Pancreas (tissue), 10 donors: Measurements from ENCODE around the gene CFB. TPM values are rescaled to one million over a fixed set of nuclear protein-coding genes. Genes with fewer than 3 reads are reported as not detected.
"Not testable (repeated sequence)": the region's sequence is repeated elsewhere in the genome, so short reads cannot be mapped to it uniquely, and the experiment has no call there.

Experiments
- ATAC-seq, 4 donors: fragments of 200-7000 bp; cut with Tn5 transposase; one replicate each; pipeline versions ENCODE4 v1.8.0 to v1.9.1; 2020; ENCODE audit warnings: mild to moderate bottlenecking in 4 of 4, moderate library complexity in 4 of 4
- DNase-seq, 6 donors: peaks; one replicate each; pipeline ENCODE4 v3.0.0-alpha.2; 2020
- FAIRE-seq: peaks from 2 replicates; lab custom pipeline; 2012; peaks lifted over from hg19 to GRCh38; lab: Jason Lieb, UNC
- H3K27ac ChIP-seq, 4 donors: fragments of 200-600 bp; sonication (generic); 1 replicate in 3 of 4; 2 replicates in 1 of 4; pipeline versions ENCODE4 v1.5.0 to v1.8.0; 2020
- H3K27me3 ChIP-seq, 4 donors: fragments of 200-600 bp; one replicate each; pipeline ENCODE4 v1.8.0; 2021
- H3K36me3 ChIP-seq, 3 donors: fragments of 200-600 bp; sonication (generic) in 1 of 3; one replicate each; pipeline versions ENCODE4 v1.5.0 to v1.8.0; 2020 to 2021
- H3K4me1 ChIP-seq, 3 donors: fragments of 200-600 bp; one replicate each; pipeline ENCODE4 v1.8.0; 2021
- H3K4me3 ChIP-seq, 4 donors: fragments of 200-600 bp; sonication (generic) in 2 of 4; one replicate each; pipeline versions ENCODE4 v1.5.0 to v1.8.0; 2020 to 2021
- H3K9me3 ChIP-seq, 4 donors: fragments of 200-600 bp; one replicate each; pipeline ENCODE4 v1.8.0; 2021
- WGBS, 2 donors: extraction: QIAGEN DNeasy Blood & Tissue Kit; methylation state at CpG; one replicate each; pipeline ENCODE4 v1.1.7; 2013; 5-methylcytosine and 5-hydroxymethylcytosine counted together
- intact Hi-C, 3 donors: fragments of 100-400 bp; cut with DNase I; formaldehyde crosslinking; loops; one replicate each; pipeline versions ENCODE4 v1.11.1 to v1.14.2; 2022
- polyA plus RNA-seq, 2 donors: library from polyadenylated mRNA; stranded (reverse); fragments of 200-250 nt; gene quantifications; one replicate each; pipeline ENCODE4 v1.2.3, GENCODE V29; 2013
- total RNA-seq, 6 donors: library from RNA; stranded (reverse); fragmentation: NEBNext Ultra II Directional in 4 of 6; extraction: Animal tissue kit (Norgen Biotek cat#: 25700) in 4 of 6; gene quantifications; one replicate each; pipeline versions ENCODE4 v1.2.1 to v1.2.4, GENCODE V29; 2021 to 2023
- TF ChIP-seq, protein P1 (sequence below), 4 donors: fragments of 200-600 bp; sonication (generic) in 3 of 4; IDR thresholded peaks; one replicate each; pipeline versions ENCODE4 v1.5.0 to v1.8.0; 2021; ENCODE audit warnings: antibody characterized with exemption in 4 of 4
- donor health status: healthy with polysubstance abuse.
- donor health status: DM: no; HTN: no; CAD: no; lungs with moderate emphysema.
- donor health status: DM: no; HTN: no; CAD: no.
- donor health status: control.
- donor health status: control.
- donor health status: Bipolar disorder and iron deficiency.
- donor health status: DM: yes; HTN: yes; CAD: no.
- donor health status: DM: no; HTN: no; CAD: no.
- donor health status: DM: no; HTN: no; CAD: no.
- donor health status: DM: yes; HTN: yes; CAD: no.

Gene CFB
- total and polyA plus RNA-seq, 8 donors: 23.4 to 330 (median 86.8) TPM

DNA sequence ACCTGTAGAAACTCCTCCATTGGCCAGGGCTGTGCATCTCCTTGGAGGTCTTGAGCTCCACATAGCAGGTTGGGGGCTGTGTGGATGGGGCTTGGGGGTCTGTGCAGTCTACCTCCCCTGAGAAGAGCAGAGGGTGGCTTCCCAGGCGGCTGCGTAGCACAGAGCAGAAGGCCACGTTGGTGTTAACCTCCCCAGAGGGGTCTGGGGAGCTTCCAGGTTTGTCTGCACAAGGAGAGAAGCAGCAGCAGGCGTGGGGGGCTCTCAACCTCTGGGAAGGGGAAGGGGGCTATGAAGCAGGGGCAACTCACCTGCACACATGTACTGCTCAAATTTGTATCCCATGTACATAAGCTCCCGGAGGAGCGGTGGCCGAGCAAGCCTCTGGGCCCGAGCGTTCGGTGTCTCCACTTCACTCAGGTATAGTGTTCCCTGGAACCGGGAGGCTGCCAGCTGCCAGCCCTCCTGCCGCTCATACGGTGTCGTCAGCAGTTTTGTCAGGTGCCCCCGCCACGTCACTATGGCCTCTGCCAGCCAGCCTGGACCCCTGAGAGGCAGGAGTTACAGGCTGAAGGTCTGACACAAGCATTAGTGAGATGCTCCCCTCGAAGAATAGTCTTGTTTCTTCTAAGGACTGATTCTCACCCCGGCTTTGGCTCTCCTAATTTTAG lies 24.8 kb downstream of the CFB start:
- peaks cover 0 to 9% (median 5%) of the 10 kb centered on the region in 3 donors for H3K4me1 ChIP-seq
- WGBS, 2 donors: 29 to 37% methylated on average over 18 of the region's 18 CpGs
- intact Hi-C loops: no loop called here
- DNase-seq (peak in 5 of 6 donors; percentile 58 to 86 (median 64)), ATAC-seq (peak; percentile 5 to 26 (median 19)), FAIRE-seq (no peak)
- peak overlapping the region in 3 of 4 donors; percentile 66 to 89 (median 87) for H3K4me3 ChIP-seq
- no peaks in the 10 kb centered on the region for H3K27me3 ChIP-seq
- H3K9me3 ChIP-seq: no peaks in the 10 kb centered on the region
- H3K36me3 ChIP-seq: peaks cover 0 to 19% (median 3%) of the 10 kb centered on the region in 3 donors
- peak overlapping the region; percentile 86 to 97 (median 96) for H3K27ac ChIP-seq
- TF ChIP-seq, protein P1, sequence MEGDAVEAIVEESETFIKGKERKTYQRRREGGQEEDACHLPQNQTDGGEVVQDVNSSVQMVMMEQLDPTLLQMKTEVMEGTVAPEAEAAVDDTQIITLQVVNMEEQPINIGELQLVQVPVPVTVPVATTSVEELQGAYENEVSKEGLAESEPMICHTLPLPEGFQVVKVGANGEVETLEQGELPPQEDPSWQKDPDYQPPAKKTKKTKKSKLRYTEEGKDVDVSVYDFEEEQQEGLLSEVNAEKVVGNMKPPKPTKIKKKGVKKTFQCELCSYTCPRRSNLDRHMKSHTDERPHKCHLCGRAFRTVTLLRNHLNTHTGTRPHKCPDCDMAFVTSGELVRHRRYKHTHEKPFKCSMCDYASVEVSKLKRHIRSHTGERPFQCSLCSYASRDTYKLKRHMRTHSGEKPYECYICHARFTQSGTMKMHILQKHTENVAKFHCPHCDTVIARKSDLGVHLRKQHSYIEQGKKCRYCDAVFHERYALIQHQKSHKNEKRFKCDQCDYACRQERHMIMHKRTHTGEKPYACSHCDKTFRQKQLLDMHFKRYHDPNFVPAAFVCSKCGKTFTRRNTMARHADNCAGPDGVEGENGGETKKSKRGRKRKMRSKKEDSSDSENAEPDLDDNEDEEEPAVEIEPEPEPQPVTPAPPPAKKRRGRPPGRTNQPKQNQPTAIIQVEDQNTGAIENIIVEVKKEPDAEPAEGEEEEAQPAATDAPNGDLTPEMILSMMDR (IDR thresholded peaks at IDR 0.05): no peak

DNA sequence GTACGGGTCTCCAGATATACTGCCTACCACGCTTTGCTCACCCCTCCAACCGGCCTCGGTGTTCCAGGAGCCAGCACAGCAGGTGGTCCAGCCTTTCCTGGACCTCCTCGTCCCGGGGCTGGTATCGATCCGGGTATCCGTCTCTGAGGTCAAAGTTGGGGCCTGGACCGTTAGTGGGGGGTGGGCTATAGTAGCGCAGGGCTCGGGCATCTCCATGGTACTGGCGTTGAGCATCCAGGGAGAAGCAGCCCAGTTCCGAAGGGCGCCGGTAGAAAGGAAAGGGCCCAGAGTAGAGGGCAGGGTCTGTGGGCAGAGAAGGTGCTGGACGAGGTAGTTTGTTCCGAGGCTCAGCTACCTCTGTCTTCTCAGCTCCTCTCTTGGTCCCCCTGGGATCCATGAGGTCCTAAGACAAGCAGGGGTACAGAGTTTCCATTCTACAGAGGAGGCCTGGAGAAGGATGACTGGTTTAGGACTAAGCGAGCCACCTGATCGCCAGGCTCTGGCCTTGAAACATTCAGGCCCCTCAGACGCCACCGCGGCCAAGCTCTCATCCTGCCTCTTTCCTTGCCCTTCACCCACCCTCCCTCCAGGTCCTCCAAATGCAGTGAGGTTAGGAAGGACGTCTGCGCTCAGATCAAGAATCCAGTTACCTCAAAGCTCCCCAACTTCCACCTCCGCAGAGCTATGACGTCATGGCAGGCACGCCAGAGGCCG lies 25.5 kb downstream of the CFB start:
- H3K9me3 ChIP-seq: no peaks in the 10 kb centered on the region
- intact Hi-C loops: no loop called here
- TF ChIP-seq, protein P1 (IDR thresholded peaks at IDR 0.05): no peak
- WGBS, 2 donors: 11 to 13% methylated on average over 29 of the region's 29 CpGs
- H3K4me1 ChIP-seq: peaks cover 0 to 9% (median 5%) of the 10 kb centered on the region in 3 donors
- H3K4me3 ChIP-seq: peak overlapping the region; percentile 66 to 89 (median 84)
- DNase-seq: peak in 3 of 6 donors; percentile 23 to 75 (median 49)
- FAIRE-seq: no peak
- peaks cover 0 to 17% (median 0%) of the 10 kb centered on the region in 3 donors for H3K36me3 ChIP-seq
- ATAC-seq: peak; percentile 4 to 37 (median 10)
- H3K27ac ChIP-seq: peak overlapping the region; percentile 86 to 97 (median 96)
- H3K27me3 ChIP-seq: no peaks in the 10 kb centered on the region

DNA sequence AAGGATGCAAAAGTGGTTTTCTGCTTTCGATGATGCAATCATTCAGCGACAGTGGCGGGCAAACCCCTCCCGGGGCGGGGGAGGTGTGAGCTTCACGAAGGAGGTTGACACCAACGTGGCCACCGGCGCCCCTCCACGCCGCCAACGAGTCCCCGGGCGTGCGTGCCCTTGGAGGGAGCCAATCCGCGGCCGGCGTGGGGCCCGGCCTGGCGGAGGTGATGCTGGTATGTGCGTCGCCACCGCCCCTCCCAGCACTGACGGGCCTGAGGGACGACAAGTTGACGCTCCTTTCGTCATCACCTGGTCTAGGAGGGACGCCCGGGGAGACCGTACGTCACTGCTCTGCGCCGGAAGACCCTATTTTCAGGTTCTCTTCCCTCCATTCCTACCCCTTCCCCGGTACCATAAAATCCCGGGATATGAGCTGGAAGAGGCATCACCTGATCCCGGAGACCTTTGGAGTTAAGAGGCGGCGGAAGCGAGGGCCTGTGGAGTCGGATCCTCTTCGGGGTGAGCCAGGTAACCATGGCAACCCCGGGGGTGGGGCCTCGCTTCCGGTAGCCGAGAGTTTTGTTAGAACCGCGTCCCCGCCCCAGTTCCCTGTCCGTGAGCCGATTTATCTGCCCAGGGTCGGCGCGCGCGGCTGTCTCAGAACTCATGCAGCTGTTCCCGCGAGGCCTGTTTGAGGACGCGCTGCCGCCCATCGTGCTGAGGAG lies 26.3 kb downstream of the CFB start, which contains the start of gene DXO:
Gene DXO (minus strand): TSS at position 146 of the 716 bp plus-strand sequence. CDS start 463 bp downstream, outside the sequence.
- peaks cover 0 to 12% (median 0%) of the 10 kb centered on the region in 3 donors for H3K36me3 ChIP-seq
- H3K27ac ChIP-seq: peak within 1 kb of the TSS; percentile 86 to 97 (median 96)
- H3K9me3 ChIP-seq: no peaks in the 10 kb centered on the region
- DNase-seq (peak; percentile 90 to 96 (median 94)), FAIRE-seq (no peak), ATAC-seq (peak; percentile 91 to 96 (median 92))
- intact Hi-C loops: no loop called here
- no peaks in the 10 kb centered on the region for H3K27me3 ChIP-seq
- peak within 1 kb of the TSS; percentile 66 to 89 (median 84) for H3K4me3 ChIP-seq
- TF ChIP-seq, protein P1 (IDR thresholded peaks at IDR 0.05): no peak
- peaks cover 0 to 9% (median 5%) of the 10 kb centered on the region in 3 donors for H3K4me1 ChIP-seq
- 0% methylated on average over 62 of the region's 62 CpGs for WGBS, 2 donors

DNA sequence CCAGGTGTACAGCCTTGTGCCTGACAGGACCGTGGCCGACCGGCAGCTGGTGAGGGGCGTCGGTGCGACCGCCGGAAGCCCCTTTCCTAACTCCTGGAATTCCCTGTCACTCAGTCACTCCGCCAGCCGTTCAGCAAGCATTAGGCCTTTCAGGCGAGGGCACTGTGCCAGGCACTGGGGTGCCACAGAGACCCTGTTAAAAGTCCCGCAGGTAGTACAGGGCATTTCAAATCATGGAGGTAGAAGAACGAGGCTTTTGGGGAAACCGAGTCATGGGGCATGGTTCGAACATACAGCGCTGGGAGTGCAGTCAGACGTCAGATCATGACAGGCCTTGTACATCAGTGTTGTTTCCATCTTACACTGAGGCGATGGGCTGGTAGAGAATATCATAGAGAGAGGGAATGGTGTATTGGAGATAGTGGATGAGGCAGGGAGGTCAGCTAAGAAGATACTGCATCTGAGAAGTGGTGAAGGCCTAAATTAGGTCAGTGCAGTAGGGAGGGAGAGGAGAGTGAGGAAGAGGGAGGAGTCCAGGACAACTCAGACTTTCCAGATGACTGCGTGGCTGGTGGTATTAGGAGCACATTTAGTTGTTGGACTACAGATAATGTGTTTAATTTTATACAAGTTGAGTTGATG lies 26.9 kb downstream of the CFB start:
- no peaks in the 10 kb centered on the region for H3K27me3 ChIP-seq
- DNase-seq (no peak), ATAC-seq (no peak), FAIRE-seq (no peak)
- 6 to 7% methylated on average over 19 of the region's 19 CpGs for WGBS, 2 donors
- peaks cover 0 to 11% (median 0%) of the 10 kb centered on the region in 3 donors for H3K36me3 ChIP-seq
- H3K4me3 ChIP-seq: peak overlapping the region; percentile 66 to 89 (median 84)
- intact Hi-C loops: no loop called here
- TF ChIP-seq, protein P1 (IDR thresholded peaks at IDR 0.05): no peak
- peak overlapping the region; percentile 86 to 97 (median 96) for H3K27ac ChIP-seq
- H3K4me1 ChIP-seq: peaks cover 0 to 9% (median 5%) of the 10 kb centered on the region in 3 donors
- no peaks in the 10 kb centered on the region for H3K9me3 ChIP-seq

DNA sequence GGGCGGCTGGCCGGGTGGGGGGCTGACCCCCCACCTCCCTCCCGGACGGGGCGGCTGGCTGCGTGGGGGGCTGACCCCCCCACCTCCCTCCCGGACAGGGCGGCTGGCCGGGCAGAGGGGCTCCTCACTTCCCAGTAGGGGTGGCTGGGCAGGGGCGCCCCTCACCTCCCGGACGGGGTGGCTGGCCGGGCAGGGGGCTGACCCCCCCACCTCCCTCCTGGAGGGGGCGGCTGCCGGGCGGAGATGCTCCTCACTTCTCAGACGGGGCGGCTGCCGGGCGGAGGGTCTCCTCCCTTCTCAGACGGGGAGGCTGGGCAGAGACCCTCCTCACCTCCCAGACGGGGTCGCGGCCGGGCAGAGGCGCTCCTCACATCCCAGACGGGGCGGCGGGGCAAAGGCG lies 30.2 kb downstream of the CFB start:
- not testable (repeated sequence) for ATAC-seq

More for the DNA sequence above, 30.2 kb downstream of the CFB start:
- H3K9me3 ChIP-seq, FAIRE-seq, H3K4me3 ChIP-seq, H3K36me3 ChIP-seq, H3K4me1 ChIP-seq, H3K27me3 ChIP-seq, intact Hi-C loops, H3K27ac ChIP-seq: not testable (repeated sequence)
- WGBS, 2 donors: 94 to 97% methylated on average over 17 to 30 of the region's 30 CpGs
- DNase-seq: peak in 4 of 6 donors; percentile 3 to 81 (median 31)
